Activated CD8-positive, alpha-beta memory T cell treated with anti-CD3 and anti-CD28 coated beads, Interleukin-2, amount 50 U/mL, for 48 hours (primary cell): ENCODE data around the gene DLG5.

Experiments used
- DNase-seq: peaks from one replicate; pipeline ENCODE4 v3.0.0-alpha.2; 2020

Gene DLG5

GRCh38 chr10:77756319-77757232 lies 170.0 kb downstream of the DLG5 start:
- no peak for DNase-seq

- DNase-seq, result no peak
These were observed 180.4 kb downstream of the DLG5 start for GRCh38 chr10:77746047-77746707.

GRCh38 chr10:77744245-77744644 lies 182.3 kb downstream of the DLG5 start:
- DNase-seq, result no peak

- no peak for DNase-seq
These were observed 184.4 kb downstream of the DLG5 start for GRCh38 chr10:77742172-77742571.

GRCh38 chr10:77741746-77742145 lies 184.8 kb downstream of the DLG5 start:
- DNase-seq, result no peak
